Measurements from ENCODE around the gene KHNYN.

The KHNYN gene

GRCh38 chr14:24399999-24400718 is 29.6 kb upstream of the KHNYN start:
- in situ Hi-C loops (cut with HindIII; ENCODE audit: low sequenced_read_pairs): no loop called here

GRCh38 chr14:24401810-24402702 is 27.7 kb upstream of the KHNYN start:
- in situ Hi-C loops (cut with HindIII; ENCODE audit: low sequenced_read_pairs): no loop called here

- in situ Hi-C loops (cut with HindIII; ENCODE audit: low sequenced_read_pairs): no loop called here
Observed at GRCh38 chr14:24403294-24403998, 26.3 kb upstream of the KHNYN start.

DNA sequence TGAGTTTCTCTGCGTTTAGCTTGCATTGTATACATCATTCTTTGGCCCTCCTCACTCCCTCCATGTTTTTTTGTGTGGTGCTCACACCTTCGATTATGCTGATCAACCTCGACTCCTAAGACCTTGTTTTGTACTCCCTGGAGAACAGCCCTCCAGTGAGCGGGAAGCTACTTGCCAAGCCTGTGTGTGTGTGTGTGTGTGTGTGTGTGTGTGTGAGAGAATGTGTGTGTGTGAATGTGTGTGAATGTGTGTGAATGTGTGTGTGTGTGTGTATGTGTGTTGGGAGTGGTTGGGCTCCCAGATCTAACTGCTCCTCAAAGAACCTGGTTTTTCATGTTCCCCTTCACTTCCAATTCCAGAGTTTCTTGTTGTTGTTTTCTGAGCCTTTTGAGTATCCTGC is 24.9 kb upstream of the KHNYN start:
- in situ Hi-C loops (cut with HindIII; ENCODE audit: low sequenced_read_pairs): no loop called here

GRCh38 chr14:24406416-24406815 is 23.3 kb upstream of the KHNYN start:
- in situ Hi-C loops (cut with HindIII; ENCODE audit: low sequenced_read_pairs): no loop called here

DNA sequence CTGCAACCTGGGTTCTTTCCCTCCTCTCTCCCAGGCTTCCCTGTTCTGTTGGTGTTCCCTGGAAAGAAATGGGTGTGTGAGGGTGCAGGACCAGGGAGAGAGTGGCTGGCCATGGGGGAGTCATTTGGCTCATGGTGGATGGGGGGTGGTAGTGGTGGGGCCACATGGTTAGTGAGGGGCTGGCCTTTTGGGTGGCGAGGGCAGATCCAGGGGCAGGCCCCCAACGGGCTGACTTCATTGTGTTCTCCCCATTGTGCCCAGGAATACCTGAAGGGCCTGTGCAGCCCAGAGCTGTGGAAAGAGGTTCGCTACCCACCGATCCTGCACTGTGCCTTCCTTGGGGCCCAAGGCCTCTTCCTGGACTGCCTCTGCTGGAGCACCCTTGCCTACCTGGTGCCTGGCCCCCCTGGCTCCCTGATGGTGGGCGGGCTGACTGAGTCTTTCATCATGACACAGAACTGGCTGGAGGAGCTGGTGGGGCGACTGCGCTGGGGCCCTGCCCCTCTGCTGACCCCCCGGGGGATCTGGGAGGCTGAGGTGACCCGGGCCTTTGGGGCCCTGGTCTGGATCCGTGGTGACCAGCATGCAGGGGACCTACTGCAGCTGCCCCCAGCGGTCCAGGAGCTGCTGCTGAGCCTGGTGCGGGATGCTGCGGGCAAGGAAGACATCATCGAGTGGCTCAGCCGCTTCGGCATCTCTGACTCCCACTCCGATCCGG is 22.0 kb upstream of the KHNYN start:
- in situ Hi-C loops (cut with HindIII; ENCODE audit: low sequenced_read_pairs): no loop called here

DNA sequence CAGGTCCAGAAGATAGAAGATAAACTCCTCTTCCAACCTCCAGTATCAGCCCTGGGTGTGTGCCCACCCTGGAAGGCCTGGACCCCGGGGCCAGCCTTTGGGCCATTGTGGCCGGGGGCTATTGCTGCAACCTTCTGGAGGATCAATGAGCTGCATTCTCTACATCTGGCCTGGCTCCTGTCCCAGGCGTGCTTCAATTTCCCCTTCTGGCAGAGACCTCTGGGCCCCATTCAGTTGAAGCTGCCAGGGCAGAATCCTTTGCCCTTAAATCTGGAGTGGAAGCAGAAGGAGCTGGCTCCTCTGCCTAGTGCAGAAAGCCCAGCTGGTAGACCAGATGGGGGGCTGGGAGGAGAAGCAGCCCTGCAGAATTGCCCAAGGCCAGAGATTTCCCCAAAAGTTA is 21.0 kb upstream of the KHNYN start:
- in situ Hi-C loops (cut with HindIII; ENCODE audit: low sequenced_read_pairs): no loop called here

GRCh38 chr14:24409192-24409591 is 20.6 kb upstream of the KHNYN start:
- in situ Hi-C loops (cut with HindIII; ENCODE audit: low sequenced_read_pairs): no loop called here

DNA sequence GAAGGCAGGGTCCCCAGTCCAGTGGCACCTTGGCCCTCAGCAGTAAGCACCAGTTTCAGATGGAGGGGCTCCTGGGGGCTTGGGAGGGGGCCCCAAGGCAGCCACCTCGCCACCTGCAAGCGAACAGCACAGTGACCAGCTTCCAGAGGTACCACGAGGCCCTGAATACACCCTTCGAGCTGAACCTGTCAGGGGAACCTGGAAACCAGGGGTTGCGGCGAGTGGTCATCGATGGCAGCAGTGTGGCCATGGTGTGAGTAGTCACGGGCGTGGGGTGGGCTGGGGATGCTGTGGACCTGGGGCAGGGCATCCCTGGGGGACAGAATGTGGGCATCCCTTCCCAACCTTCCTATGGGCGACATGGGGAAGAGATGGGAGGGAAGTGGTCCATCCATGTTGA is 19.8 kb upstream of the KHNYN start:
- in situ Hi-C loops (cut with HindIII; ENCODE audit: low sequenced_read_pairs): no loop called here

DNA sequence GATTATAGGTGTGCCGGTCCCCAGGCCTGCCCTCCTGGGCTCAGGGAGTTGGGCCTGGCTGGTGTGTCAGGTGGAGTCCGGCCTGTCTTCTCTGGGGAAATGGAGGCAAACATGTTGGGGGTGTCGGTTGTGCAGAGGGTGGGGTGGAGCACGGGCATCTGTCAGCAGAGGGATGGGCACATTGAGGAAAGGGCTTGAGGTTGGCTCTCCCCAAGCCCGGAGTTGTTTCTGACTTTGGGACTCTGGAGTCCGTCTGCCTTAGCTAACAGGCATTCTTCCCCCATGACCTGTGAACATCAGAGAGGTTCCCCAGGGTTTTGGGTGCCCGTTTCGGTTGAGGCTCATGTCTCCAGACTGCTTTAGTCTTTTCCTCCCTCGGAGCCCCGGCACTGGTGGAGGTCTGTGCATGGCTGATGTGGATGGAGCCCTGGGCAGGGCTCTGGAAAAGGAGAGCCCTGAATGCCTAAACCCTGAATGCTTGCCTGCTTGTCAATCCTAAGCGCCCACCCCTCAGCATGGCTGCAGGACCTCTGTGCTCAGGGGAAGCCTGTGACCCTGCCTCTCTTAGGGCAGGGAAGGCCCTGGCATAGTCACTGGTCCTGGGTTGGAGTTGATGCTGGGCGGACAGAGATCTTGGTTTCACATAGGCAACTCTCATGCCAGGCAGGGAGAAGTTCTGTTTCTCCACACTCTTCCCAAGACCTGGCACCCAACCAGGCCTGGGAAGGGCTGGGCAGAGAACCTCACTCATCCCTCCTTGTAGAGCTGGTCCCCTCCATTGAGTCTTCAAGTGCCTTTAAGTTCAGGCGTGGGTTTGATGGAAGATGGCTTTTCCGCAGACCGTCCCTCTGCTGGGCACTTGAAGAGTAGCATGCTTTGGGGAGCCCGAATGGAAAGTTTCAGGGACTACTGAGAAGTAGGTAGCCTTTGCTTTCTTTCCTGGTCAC is 18.0 kb upstream of the KHNYN start:
- in situ Hi-C loops (cut with HindIII; ENCODE audit: low sequenced_read_pairs): no loop called here

GRCh38 chr14:24414077-24414476 is 15.7 kb upstream of the KHNYN start:
- in situ Hi-C loops (cut with HindIII; ENCODE audit: low sequenced_read_pairs): no loop called here

DNA sequence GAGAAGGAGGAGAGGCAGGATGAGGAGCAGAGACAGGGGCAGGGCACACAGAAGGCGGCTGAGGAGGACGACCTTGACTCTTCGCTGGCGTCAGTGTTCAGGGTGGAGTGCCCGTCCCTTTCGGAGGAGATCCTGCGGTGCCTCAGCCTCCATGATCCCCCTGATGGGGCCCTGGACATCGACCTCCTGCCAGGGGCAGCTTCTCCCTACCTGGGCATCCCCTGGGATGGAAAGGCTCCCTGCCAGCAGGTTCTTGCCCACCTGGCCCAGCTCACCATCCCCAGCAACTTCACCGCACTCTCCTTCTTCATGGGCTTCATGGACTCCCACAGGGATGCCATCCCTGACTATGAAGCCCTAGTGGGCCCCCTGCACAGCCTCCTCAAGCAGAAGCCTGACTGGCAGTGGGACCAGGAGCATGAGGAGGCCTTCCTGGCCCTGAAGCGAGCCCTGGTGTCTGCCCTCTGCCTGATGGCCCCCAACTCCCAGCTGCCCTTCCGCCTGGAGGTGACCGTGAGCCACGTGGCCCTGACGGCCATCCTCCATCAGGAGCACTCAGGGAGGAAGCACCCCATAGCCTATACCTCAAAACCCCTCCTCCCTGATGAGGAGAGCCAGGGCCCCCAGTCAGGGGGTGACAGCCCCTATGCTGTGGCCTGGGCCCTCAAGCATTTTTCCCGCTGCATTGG is 14.9 kb upstream of the KHNYN start:
- in situ Hi-C loops (cut with HindIII; ENCODE audit: low sequenced_read_pairs): no loop called here

- in situ Hi-C loops (cut with HindIII; ENCODE audit: low sequenced_read_pairs): no loop called here
Observed at GRCh38 chr14:24415421-24416253, 14.1 kb upstream of the KHNYN start.

DNA sequence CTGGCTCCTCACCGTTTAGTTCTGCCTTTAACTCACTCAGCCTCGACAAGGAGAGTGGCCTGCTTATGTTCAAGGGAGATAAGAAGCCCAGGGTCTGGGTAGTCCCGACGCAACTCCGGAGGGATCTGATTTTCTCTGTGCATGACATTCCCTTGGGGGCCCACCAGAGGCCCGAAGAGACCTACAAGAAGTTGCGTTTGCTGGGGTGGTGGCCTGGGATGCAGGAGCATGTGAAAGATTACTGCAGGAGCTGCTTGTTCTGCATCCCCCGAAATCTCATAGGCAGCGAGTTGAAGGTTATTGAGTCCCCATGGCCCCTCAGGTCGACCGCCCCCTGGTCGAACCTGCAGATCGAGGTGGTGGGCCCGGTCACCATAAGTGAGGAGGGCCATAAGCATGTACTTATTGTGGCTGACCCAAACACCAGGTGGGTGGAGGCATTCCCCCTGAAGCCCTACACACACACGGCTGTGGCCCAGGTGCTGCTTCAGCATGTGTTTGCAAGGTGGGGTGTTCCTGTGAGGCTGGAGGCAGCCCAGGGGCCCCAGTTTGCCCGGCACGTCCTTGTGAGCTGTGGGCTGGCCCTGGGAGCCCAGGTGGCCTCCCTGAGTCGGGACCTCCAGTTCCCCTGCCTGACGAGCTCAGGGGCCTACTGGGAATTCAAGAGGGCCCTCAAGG is 13.4 kb upstream of the KHNYN start:
- in situ Hi-C loops (cut with HindIII; ENCODE audit: low sequenced_read_pairs): no loop called here

DNA sequence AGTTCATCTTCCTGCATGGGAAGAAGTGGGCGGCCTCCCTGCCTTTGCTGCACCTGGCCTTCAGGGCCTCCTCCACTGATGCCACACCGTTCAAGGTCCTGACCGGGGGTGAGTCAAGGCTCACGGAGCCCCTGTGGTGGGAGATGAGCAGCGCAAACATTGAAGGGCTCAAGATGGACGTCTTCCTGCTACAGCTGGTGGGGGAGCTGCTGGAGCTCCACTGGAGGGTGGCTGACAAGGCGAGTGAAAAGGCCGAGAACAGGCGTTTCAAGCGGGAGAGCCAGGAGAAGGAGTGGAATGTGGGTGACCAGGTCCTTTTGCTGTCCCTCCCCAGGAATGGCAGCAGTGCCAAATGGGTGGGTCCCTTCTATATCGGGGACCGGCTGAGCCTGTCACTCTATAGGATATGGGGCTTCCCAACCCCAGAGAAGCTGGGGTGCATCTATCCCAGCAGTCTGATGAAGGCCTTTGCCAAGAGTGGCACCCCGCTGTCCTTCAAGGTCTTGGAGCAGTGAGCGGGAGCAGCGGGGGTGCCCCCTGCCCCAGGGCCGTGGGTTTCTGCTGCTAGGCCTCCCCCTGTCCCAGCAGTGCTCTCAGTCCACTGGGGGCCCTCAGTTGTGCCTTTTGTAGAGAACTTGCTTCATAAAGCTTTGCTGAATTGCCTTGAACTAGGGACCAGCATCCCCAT is 12.7 kb upstream of the KHNYN start:
- in situ Hi-C loops (cut with HindIII; ENCODE audit: low sequenced_read_pairs): no loop called here

DNA sequence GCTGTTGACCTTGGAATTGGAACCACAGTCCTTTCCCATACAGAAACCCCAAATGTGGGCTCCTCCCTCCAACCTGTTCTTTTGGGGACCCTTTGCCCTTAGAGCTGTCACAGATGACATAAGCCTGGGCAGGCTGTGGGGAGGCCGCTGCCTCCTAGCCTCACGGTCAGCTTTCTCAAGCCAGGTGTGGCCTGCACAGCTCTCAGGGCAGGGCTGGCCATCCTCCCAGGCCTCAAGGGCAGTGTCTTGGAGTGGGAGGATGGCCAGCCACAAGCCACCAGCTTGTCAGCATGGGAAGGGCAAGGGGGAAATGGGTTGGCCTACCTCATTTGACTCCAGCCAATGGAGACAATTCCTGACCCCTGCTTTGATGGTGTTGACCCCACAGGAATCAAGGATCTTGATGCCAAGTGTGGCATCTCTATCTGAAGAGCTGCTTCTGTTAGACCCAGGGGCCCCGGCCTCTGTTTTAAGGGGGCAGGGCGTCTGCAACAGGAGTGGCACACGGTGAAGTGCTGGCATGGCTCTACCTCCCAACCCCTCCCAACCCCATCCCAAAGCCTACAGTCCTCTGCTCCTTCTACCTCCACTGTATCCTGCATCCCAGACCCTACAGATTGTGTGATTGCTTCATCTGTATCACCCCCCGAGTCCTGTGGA is 11.8 kb upstream of the KHNYN start:
- in situ Hi-C loops (cut with HindIII; ENCODE audit: low sequenced_read_pairs): no loop called here

- in situ Hi-C loops (cut with HindIII; ENCODE audit: low sequenced_read_pairs): no loop called here
Observed at GRCh38 chr14:24418492-24418873, 11.3 kb upstream of the KHNYN start.

Data from DLD1 (cell line).